K562 (cell line): ENCODE data around the gene IGF2BP1. TPM values are rescaled to one million over a fixed set of nuclear protein-coding genes. Genes with fewer than 3 reads are reported as not detected.
A peak's percentile ranks its signal among the peaks of the same experiment; 100 is the strongest.

Experiments
- ATF1 ChIP-seq, 2 experiments: fragments of 450-650 bp in 1 of 2; IDR thresholded peaks; 2 replicates each; pipeline ENCODE4 v1.6.1; 2016; ENCODE audit warnings: missing compliant biosample characterization in 1 of 2, missing genetic modification characterization in 1 of 2
- HMG20A ChIP-seq: fragments of 450-650 bp; formaldehyde crosslinking; conservative IDR thresholded peaks from 2 replicates; pipeline ENCODE4 v1.4.0; 2020; ENCODE audit warnings: mild to moderate bottlenecking, mixed read lengths
- HNRNPH1 ChIP-seq: fragments of 200-400 bp; formaldehyde crosslinking; optimal IDR thresholded peaks from 2 replicates; pipeline ENCODE3; 2017; ENCODE audit warnings: low read depth, mild to moderate bottlenecking, low read length, moderate library complexity
- MECOM ChIP-seq: fragments of 250-450 bp; sonication (Bioruptor Pico); IDR thresholded peaks from 2 replicates; pipeline ENCODE4 v1.8.0; 2022; ENCODE audit warnings: inconsistent platforms
- NR2C1 ChIP-seq, 2 experiments: fragments of 450-650 bp; IDR thresholded peaks; 2 replicates each; pipeline ENCODE4 v1.6.1; 2017; ENCODE audit warnings: mild to moderate bottlenecking in 2 of 2, antibody characterized with exemption in 1 of 2, inconsistent platforms in 1 of 2, missing compliant biosample characterization in 1 of 2, missing genetic modification characterization in 1 of 2
- OTX1 ChIP-seq: fragments of 450-650 bp; formaldehyde crosslinking; IDR thresholded peaks from 2 replicates; pipeline ENCODE4 v1.4.0; 2022; ENCODE audit warnings: mild to moderate bottlenecking
- POLR2B ChIP-seq: fragments of 450-650 bp; IDR thresholded peaks from 2 replicates; pipeline ENCODE4 v1.6.1; 2018; ENCODE audit warnings: low read depth; ENCODE audit not compliant: partially characterized antibody
- PPARD ChIP-seq: fragments of 250-450 bp; sonication (Bioruptor Pico); IDR thresholded peaks from 2 replicates; pipeline ENCODE4 v1.8.0; 2022; ENCODE audit warnings: inconsistent platforms, mild to moderate bottlenecking, moderate library complexity
- PRPF4 ChIP-seq: fragments of 200-400 bp; formaldehyde crosslinking; IDR thresholded peaks from one replicate; pipeline ENCODE4 v1.6.1; 2017; ENCODE audit warnings: low read length, low read depth, mild to moderate bottlenecking; ENCODE audit not compliant: insufficient read depth, poor library complexity, severe bottlenecking
- SETDB1 ChIP-seq: IDR thresholded peaks from one replicate; pipeline ENCODE4 v1.6.1; 2012; ENCODE audit warnings: low read length, control low read depth, inconsistent platforms
- YY1 ChIP-seq, 3 experiments: IDR thresholded peaks; 2 replicates each; pipeline ENCODE4 v1.6.1; 2011; ENCODE audit warnings: low read length in 2 of 3, mild to moderate bottlenecking in 2 of 3, moderate library complexity in 2 of 3, borderline replicate concordance in 1 of 3, control low read depth in 1 of 3, low read depth in 1 of 3; ENCODE audit not compliant: insufficient read depth in 3 of 3, insufficient replicate concordance in 2 of 3, control insufficient read depth in 1 of 3, insufficient read length in 1 of 3; ENCODE audit errors: extremely low read depth in 1 of 3
- ZC3H11A ChIP-seq: IDR thresholded peaks from 2 replicates; pipeline ENCODE4 v1.6.1; 2012; ENCODE audit warnings: low read depth, low read length, improper control_type of control experiment
- ZNF140 ChIP-seq: fragments of 250-450 bp; sonication (Bioruptor Pico); IDR thresholded peaks from 2 replicates; pipeline ENCODE4 v1.8.0; 2021; ENCODE audit warnings: moderate library complexity, mild to moderate bottlenecking, inconsistent platforms
- ZNF41 ChIP-seq: fragments of 250-450 bp; sonication (Bioruptor Pico); conservative IDR thresholded peaks from 2 replicates; pipeline ENCODE4 v1.4.0; 2020; ENCODE audit warnings: mild to moderate bottlenecking
- polyA plus RNA-seq, 8 experiments: library from polyadenylated mRNA; depleted of rRNA in 4 of 8; stranded (reverse) in 5 of 8; unstranded in 3 of 8; fragments of >200 nt; fragmentation: Nextera tagmentation in 2 of 8; fragmentation: Illumina TruSeq in 1 of 8; extraction: Ambion mirVana in 2 of 8; extraction: Trizol in 1 of 8; gene quantifications; 2 replicates each; pipeline versions ENCODE4 v1.2.1 to v1.2.3, GENCODE V29; 2011 to 2014; ENCODE audit warnings: inconsistent platforms in 1 of 8, missing spikeins in 1 of 8
- total RNA-seq, 7 experiments: library from RNA; depleted of rRNA in 6 of 7; stranded (reverse); fragments of >200 nt in 6 of 7; fragmentation: Illumina TruSeq in 2 of 7; extraction: Trizol in 2 of 7; gene quantifications; 2 replicates each; pipeline versions ENCODE4 v1.2.1 to v1.2.3, GENCODE V29; 2011 to 2021; ENCODE audit warnings: low replicate concordance in 1 of 7
- TF ChIP-seq, protein P1 (sequence below), 2 experiments: fragments of 200-800 bp in 1 of 2; sonication (Bioruptor generic) in 1 of 2; sonication (generic) in 1 of 2; formaldehyde crosslinking in 1 of 2; IDR thresholded peaks in 1 of 2; conservative IDR thresholded peaks in 1 of 2; 2 replicates each; pipeline versions ENCODE4 v1.5.0 to v1.6.1; 2016 to 2020; ENCODE audit warnings: missing compliant biosample characterization in 1 of 2, missing genetic modification characterization in 1 of 2, missing genetic modification reagents in 1 of 2
- TF ChIP-seq, protein P2 (sequence below): fragments of 450-650 bp; conservative IDR thresholded peaks from 2 replicates; pipeline ENCODE4 v1.6.1; 2016; ENCODE audit warnings: missing genetic modification characterization, low read depth, mild to moderate bottlenecking, missing compliant biosample characterization, moderate library complexity
- TF ChIP-seq, protein P3 (sequence below), 2 experiments: IDR thresholded peaks in 1 of 2; conservative IDR thresholded peaks in 1 of 2; 2 replicates each; pipeline ENCODE4 v1.6.1; 2016; ENCODE audit warnings: low read depth in 2 of 2, mild to moderate bottlenecking in 1 of 2, missing compliant biosample characterization in 1 of 2, missing genetic modification characterization in 1 of 2, moderate library complexity in 1 of 2
- TF ChIP-seq, protein P4 (sequence below): IDR thresholded peaks from 2 replicates; pipeline ENCODE4 v1.6.1; 2011; ENCODE audit not compliant: insufficient read length; ENCODE audit errors: extremely low read depth

IGF2BP1 gene
- total and polyA plus RNA-seq, 9 of the 15 experiments (the other 6 are each of a cell fraction or from before 2014, with no cell fraction given) = 13.0 to 318 (median 53.6) TPM

DNA sequence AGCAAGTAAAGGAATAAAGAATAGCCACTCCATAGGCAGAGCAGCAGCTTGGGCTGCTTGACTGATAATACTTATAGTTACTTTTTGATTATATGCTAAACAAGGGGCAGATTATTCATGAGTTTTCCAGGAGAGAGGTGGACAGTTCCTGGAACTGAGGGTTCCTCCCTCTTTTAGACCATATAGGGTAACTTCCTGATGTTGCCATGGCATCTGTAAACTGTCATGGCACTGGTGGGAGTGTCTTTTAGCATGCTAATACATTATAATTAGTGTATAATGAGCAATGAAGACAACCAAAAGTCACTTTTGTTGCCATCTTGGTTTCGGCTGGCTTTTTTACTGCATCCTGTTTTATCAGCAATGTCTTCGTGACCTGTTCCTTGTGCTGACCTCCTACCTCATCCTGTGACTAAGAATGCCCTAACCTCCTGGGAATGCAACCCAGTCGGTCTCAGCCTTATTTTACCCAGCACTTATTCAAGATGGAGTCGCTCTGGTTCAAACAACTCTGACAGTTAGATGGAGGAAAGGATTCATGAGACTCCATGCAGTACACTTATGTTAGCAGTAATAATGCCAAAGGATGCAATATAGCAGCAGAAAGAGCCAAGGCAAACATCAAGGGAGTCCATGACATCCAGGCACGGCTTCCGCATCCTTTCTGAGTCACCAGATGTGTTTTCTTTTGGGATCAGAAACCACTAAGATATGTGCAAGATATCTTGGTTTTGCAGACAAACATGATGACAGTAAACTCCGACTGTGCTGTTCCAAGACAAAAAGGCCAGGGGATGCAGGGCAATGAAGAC, 79.6 kb downstream of the IGF2BP1 start (continued):
- TF ChIP-seq NR2C1 (IDR thresholded peaks at IDR 0.05) (no peak), NR2C1 (tag; IDR thresholded peaks at IDR 0.05) (peak; percentile 86), SETDB1 (no peak), PRPF4 (no peak), ZNF41 (CRISPR knock-in tag) (peak; percentile 87; the same call in 1 of the 2 replicates), PPARD (CRISPR knock-in tag) (no peak), ATF1 (CRISPR knock-in tag; IDR thresholded peaks at IDR 0.05) (no peak), ATF1 (tag; IDR thresholded peaks at IDR 0.05) (peak; percentile 54; the same call in 1 of the 2 replicates), YY1 (IDR thresholded peaks at IDR 0.05; ENCODE audit: borderline replicate concordance in 1 of 3, control insufficient read depth in 1 of 3, extremely low read depth in 1 of 3, insufficient read depth in 3 of 3, insufficient read length in 1 of 3, insufficient replicate concordance in 2 of 3, low read depth in 1 of 3, low read length in 2 of 3) (peak in 1 of 3 experiments; percentile 13), HNRNPH1 (no peak), MECOM (CRISPR knock-in tag) (no peak), POLR2B (no peak), OTX1 (CRISPR knock-in tag) (no peak), ZC3H11A (no peak), HMG20A (0 out of 2 replicates have a peak, but pooled peaks have one; percentile 31), ZNF140 (CRISPR knock-in tag) (no peak)
- TF ChIP-seq, protein P1, sequence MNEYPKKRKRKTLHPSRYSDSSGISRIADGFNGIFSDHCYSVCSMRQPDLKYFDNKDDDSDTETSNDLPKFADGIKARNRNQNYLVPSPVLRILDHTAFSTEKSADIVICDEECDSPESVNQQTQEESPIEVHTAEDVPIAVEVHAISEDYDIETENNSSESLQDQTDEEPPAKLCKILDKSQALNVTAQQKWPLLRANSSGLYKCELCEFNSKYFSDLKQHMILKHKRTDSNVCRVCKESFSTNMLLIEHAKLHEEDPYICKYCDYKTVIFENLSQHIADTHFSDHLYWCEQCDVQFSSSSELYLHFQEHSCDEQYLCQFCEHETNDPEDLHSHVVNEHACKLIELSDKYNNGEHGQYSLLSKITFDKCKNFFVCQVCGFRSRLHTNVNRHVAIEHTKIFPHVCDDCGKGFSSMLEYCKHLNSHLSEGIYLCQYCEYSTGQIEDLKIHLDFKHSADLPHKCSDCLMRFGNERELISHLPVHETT (CRISPR knock-in tag; conservative IDR thresholded peaks at IDR 0.05 in 1 of 2, IDR thresholded peaks at IDR 0.05 in 1 of 2) = peak in 1 of 2 experiments; percentile 99; a peak in 2 of 4 replicates
- TF ChIP-seq, protein P2, sequence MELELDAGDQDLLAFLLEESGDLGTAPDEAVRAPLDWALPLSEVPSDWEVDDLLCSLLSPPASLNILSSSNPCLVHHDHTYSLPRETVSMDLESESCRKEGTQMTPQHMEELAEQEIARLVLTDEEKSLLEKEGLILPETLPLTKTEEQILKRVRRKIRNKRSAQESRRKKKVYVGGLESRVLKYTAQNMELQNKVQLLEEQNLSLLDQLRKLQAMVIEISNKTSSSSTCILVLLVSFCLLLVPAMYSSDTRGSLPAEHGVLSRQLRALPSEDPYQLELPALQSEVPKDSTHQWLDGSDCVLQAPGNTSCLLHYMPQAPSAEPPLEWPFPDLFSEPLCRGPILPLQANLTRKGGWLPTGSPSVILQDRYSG = peak; percentile 91
- TF ChIP-seq, protein P3, sequence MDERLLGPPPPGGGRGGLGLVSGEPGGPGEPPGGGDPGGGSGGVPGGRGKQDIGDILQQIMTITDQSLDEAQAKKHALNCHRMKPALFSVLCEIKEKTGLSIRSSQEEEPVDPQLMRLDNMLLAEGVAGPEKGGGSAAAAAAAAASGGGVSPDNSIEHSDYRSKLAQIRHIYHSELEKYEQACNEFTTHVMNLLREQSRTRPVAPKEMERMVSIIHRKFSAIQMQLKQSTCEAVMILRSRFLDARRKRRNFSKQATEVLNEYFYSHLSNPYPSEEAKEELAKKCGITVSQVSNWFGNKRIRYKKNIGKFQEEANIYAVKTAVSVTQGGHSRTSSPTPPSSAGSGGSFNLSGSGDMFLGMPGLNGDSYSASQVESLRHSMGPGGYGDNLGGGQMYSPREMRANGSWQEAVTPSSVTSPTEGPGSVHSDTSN (CRISPR knock-in tag; IDR thresholded peaks at IDR 0.05; ENCODE audit: low read depth) = no peak
- TF ChIP-seq, protein P3 (tag; conservative IDR thresholded peaks at IDR 0.05; ENCODE audit: low read depth) = 0 out of 2 replicates have a peak, but pooled peaks have one; percentile 44
- TF ChIP-seq, protein P4, sequence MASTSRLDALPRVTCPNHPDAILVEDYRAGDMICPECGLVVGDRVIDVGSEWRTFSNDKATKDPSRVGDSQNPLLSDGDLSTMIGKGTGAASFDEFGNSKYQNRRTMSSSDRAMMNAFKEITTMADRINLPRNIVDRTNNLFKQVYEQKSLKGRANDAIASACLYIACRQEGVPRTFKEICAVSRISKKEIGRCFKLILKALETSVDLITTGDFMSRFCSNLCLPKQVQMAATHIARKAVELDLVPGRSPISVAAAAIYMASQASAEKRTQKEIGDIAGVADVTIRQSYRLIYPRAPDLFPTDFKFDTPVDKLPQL = no peak
